Measurements from ENCODE around the gene RPL7L1.
A peak's percentile ranks its signal among the peaks of the same experiment; 100 is the strongest.
"Not testable (repeated sequence)": the region's sequence is repeated elsewhere in the genome, so short reads cannot be mapped to it uniquely, and the experiment has no call there.

RPL7L1 gene

GRCh38 chr6:42871711-42872110 is 7.7 kb upstream of the RPL7L1 start:
- ChIA-PET POLR2A (ENCODE audit: low non-redundant PET) (interaction anchor here (0.7 kb wide), 1 partner anchor 120 kb away, joined by 5 read pairs; no protein-coding TSS in a partner anchor), CTCF (interaction anchor here (0.6 kb wide), 1 partner anchor 32 kb away, joined by 7 read pairs; no protein-coding TSS in a partner anchor)
- no peak for DNase-seq (ENCODE audit: low spot score)
- TF ChIP-seq CTCF (conservative IDR thresholded peaks at IDR 0.05; ENCODE audit: low read depth) = no peak
- H3K27ac ChIP-seq = no peak overlapping the region

GRCh38 chr6:42873313-42873712 is 6.1 kb upstream of the RPL7L1 start:
- ChIA-PET CTCF (interaction anchor here (0.9 kb wide), 1 partner anchor 11 kb away, joined by 3 read pairs; no protein-coding TSS in a partner anchor), POLR2A (ENCODE audit: low non-redundant PET) (interaction anchor here (0.6 kb wide), 1 partner anchor 464 kb away, joined by 4 read pairs; no protein-coding TSS in a partner anchor)
- DNase-seq (ENCODE audit: low spot score) = no peak
- TF ChIP-seq CTCF (conservative IDR thresholded peaks at IDR 0.05; ENCODE audit: low read depth) = no peak
- no peak overlapping the region for H3K27ac ChIP-seq

- no peak for TF ChIP-seq CTCF (conservative IDR thresholded peaks at IDR 0.05; ENCODE audit: low read depth)
- CTCF ChIA-PET = interaction anchor here (0.5 to 0.7 kb wide), 3 partner anchors 206 to 282 kb away, joined by 3 read pairs; no protein-coding TSS in a partner anchor
- no peak for DNase-seq (ENCODE audit: low spot score)
- POLR2A ChIA-PET (ENCODE audit: low non-redundant PET) = no interaction called here
- H3K27ac ChIP-seq = peak overlapping the region; percentile 73
Observed at GRCh38 chr6:42877695-42878094, 1.7 kb upstream of the RPL7L1 start.

GRCh38 chr6:42880240-42880817 is 913 bp downstream of the RPL7L1 start:
- peak overlapping the region; percentile 92 for H3K27ac ChIP-seq
- ChIA-PET CTCF (interaction anchor here (0.6 kb wide), 1 partner anchor 94 kb away, joined by 3 read pairs; no protein-coding TSS in a partner anchor), POLR2A (ENCODE audit: low non-redundant PET) (interaction anchor here (1.5 kb wide), 1 partner anchor 10 kb away, joined by 6 read pairs; a partner anchor contains a TSS)
- not testable (repeated sequence) for DNase-seq (ENCODE audit: low spot score)

- POLR2A ChIA-PET (ENCODE audit: low non-redundant PET); DNase-seq (ENCODE audit: low spot score): not testable (repeated sequence)
- peak overlapping the region; percentile 92 for H3K27ac ChIP-seq
- CTCF ChIA-PET = interaction anchor here (0.6 kb wide), 1 partner anchor 94 kb away, joined by 3 read pairs; no protein-coding TSS in a partner anchor
Observed at GRCh38 chr6:42880871-42881270, 1.5 kb downstream of the RPL7L1 start.

- CTCF ChIA-PET = interaction anchor here (0.7 kb wide), 1 partner anchor 120 kb away, joined by 4 read pairs; no protein-coding TSS in a partner anchor
- H3K27ac ChIP-seq = no peak overlapping the region; the same call in 1 of the 2 replicates
- TF ChIP-seq CTCF (conservative IDR thresholded peaks at IDR 0.05; ENCODE audit: low read depth) = no peak
- POLR2A ChIA-PET (ENCODE audit: low non-redundant PET) = no interaction called here
- DNase-seq (ENCODE audit: low spot score) = no peak
Observed at GRCh38 chr6:42885702-42886101, 6.3 kb downstream of the RPL7L1 start.

- H3K27ac ChIP-seq = peak overlapping the region; percentile 86
- POLR2A ChIA-PET (ENCODE audit: low non-redundant PET); CTCF ChIA-PET; DNase-seq (ENCODE audit: low spot score): not testable (repeated sequence)
Observed at GRCh38 chr6:42888201-42888600, 8.8 kb downstream of the RPL7L1 start.

- CTCF ChIA-PET = no interaction called here
- TF ChIP-seq CTCF (conservative IDR thresholded peaks at IDR 0.05; ENCODE audit: low read depth) = no peak
- POLR2A ChIA-PET (ENCODE audit: low non-redundant PET) = no interaction called here
- no peak for DNase-seq (ENCODE audit: low spot score)
- H3K27ac ChIP-seq = peak overlapping the region; percentile 100
Observed at GRCh38 chr6:42889815-42890214, 10.4 kb downstream of the RPL7L1 start.
